MCF 10A (cell line): ENCODE data around the gene VAV2. TPM values are rescaled to one million over a fixed set of nuclear protein-coding genes. Genes with fewer than 3 reads are reported as not detected.

Experiments used
- BruUV-seq: library from RNA; stranded (reverse); fragments of 400-500 nt; replicated peaks from 2 replicates; lab custom pipeline; 2021; lab: Mats Ljungman, UMichigan
- CTCF ChIA-PET: fragments of 300-600 bp; sonication (Branson Sonifier 250); formaldehyde crosslinking; extraction: SDS; loops from one replicate; lab custom pipeline; 2021; ENCODE audit warnings: antibody characterized with exemption, inconsistent platforms; lab: Yijun Ruan, JAX
- POLR2A ChIA-PET: fragments of 300-600, 350-650 bp; sonication (Branson Sonifier 250); formaldehyde crosslinking; extraction: SDS; loops from one replicate; lab custom pipeline; 2020; ENCODE audit warnings: antibody characterized with exemption, inconsistent platforms; lab: Yijun Ruan, JAX
- DNase-seq: peaks from one replicate; pipeline ENCODE4 v3.0.0-alpha.2; 2018; ENCODE audit not compliant: unreplicated experiment
- H3K27ac Mint-ChIP-seq: one replicate; pipeline ENCODE4 v1.8.0; 2022; ENCODE audit warnings: mild to moderate bottlenecking, low read depth, mixed read lengths; ENCODE audit not compliant: unreplicated experiment
- H3K27me3 Mint-ChIP-seq: one replicate; pipeline ENCODE4 v1.8.0; 2022; ENCODE audit warnings: mixed read lengths; ENCODE audit not compliant: insufficient read depth, unreplicated experiment
- H3K36me3 Mint-ChIP-seq: one replicate; pipeline ENCODE4 v1.8.0; 2022; ENCODE audit warnings: mild to moderate bottlenecking, moderate library complexity, mixed read lengths; ENCODE audit not compliant: insufficient read depth, unreplicated experiment
- H3K4me1 Mint-ChIP-seq: one replicate; pipeline ENCODE4 v1.8.0; 2022; ENCODE audit warnings: mixed read lengths; ENCODE audit not compliant: insufficient read depth, unreplicated experiment
- H3K4me3 Mint-ChIP-seq: one replicate; pipeline ENCODE4 v1.8.0; 2022; ENCODE audit warnings: mild to moderate bottlenecking, moderate library complexity, mixed read lengths; ENCODE audit not compliant: unreplicated experiment
- H3K9me3 Mint-ChIP-seq: one replicate; pipeline ENCODE4 v1.8.0; 2022; ENCODE audit warnings: mixed read lengths; ENCODE audit not compliant: unreplicated experiment
- intact Hi-C: fragments of 100-400 bp; cut with micrococcal nuclease; formaldehyde crosslinking; loops from 2 replicates; pipeline ENCODE4 v1.14.1; 2022
- total RNA-seq: library from RNA; stranded (reverse); gene quantifications from 2 replicates; pipeline ENCODE4 v1.2.3, GENCODE V29; 2022
- TF ChIP-seq, protein P1 (sequence below): fragments of 200-600 bp; IDR thresholded peaks from one replicate; pipeline ENCODE4 v1.8.0; 2022; ENCODE audit warnings: antibody characterized with exemption, mild to moderate bottlenecking; ENCODE audit not compliant: unreplicated experiment

The VAV2 gene
- total RNA-seq, 1 experiment from 2014 or later = 31.0 TPM

DNA sequence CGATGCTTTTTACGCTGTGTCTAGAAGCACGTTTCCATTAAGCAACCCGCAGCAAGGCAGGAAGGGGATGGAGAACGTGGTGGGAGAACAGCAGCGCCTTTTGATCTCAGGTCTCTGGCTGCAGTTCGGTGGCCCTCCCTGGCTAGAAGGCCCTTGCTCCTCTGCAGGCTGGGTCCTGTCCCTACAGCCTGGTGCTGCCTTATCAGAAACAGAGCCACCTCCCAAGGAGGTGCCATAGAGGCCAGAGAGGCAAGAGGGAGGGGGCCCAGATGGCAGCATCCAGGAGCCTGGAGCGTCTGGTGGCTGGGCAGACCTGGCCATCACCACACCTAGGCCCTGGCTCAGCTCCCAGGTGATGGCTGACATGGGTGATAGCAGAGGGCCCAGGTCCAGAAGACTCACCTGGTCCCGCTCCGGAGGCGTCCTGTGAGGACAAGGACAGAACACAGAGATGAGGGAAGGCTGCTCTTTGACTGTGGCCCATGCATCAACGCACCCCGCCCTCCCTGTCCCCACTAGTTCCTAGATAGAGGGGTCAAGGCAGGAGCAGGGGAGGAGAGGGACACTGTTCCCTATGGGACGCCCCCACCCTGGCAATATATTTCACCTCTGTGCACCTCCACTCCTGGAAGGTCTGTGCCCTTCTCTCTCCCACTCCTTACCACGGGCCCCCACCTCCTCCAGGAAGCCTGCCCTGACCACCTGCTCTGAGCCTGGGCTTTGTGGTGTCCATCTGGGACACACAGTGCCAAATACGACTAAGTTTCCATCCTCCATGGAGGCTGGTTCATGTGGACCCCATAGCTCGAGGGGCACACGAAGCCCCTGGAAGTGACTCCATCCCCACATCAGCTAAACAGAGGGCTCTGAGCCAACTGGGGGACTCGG is 212.4 kb downstream of the VAV2 start:
- Mint-ChIP-seq H3K9me3 (no peaks in the 10 kb centered on the region), H3K4me1 (no peaks in the 10 kb centered on the region), H3K4me3 (no peak overlapping the region), H3K27me3 (no peaks in the 10 kb centered on the region), H3K36me3 (peaks cover 23% of the 10 kb centered on the region), H3K27ac (no peak overlapping the region)
- intact Hi-C loops = loop anchor here (5.0 kb wide), 1 partner anchor 318 kb away; no protein-coding TSS in a partner anchor
- ChIA-PET CTCF (interaction anchor here (0.6 to 7.0 kb wide), 6 partner anchors 11 to 265 kb away, joined by 3 to 136 read pairs (median 4); no protein-coding TSS in a partner anchor), POLR2A (interaction anchor here (0.6 to 1.1 kb wide), 2 partner anchors 169 to 303 kb away, joined by 3 to 5 read pairs; no protein-coding TSS in a partner anchor)
- BruUV-seq = no TSS peak
- TF ChIP-seq, protein P1, sequence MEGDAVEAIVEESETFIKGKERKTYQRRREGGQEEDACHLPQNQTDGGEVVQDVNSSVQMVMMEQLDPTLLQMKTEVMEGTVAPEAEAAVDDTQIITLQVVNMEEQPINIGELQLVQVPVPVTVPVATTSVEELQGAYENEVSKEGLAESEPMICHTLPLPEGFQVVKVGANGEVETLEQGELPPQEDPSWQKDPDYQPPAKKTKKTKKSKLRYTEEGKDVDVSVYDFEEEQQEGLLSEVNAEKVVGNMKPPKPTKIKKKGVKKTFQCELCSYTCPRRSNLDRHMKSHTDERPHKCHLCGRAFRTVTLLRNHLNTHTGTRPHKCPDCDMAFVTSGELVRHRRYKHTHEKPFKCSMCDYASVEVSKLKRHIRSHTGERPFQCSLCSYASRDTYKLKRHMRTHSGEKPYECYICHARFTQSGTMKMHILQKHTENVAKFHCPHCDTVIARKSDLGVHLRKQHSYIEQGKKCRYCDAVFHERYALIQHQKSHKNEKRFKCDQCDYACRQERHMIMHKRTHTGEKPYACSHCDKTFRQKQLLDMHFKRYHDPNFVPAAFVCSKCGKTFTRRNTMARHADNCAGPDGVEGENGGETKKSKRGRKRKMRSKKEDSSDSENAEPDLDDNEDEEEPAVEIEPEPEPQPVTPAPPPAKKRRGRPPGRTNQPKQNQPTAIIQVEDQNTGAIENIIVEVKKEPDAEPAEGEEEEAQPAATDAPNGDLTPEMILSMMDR = no peak
- DNase-seq = no peak

DNA sequence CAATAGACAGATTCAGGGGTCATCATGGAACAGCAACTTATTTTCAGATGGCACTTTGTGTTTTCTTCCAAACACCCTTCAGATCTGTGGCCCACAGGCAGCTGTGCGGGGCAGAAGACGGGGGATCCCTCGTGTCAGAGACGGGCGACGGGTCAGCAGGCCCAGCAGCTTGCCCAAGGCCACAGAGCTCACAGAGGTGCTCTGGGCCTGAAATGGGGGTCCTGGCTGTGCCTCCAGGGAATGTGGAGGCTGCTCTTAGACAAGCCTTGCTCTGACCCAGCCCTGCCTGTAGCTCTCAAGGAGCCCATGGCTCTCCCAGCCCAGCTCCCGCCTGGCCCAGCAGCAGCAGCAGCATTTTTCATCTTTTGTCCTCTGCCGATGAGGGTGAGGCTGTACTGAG is 213.0 kb downstream of the VAV2 start:
- TF ChIP-seq, protein P1 = no peak
- peaks cover 18% of the 10 kb centered on the region for H3K36me3 Mint-ChIP-seq
- H3K4me3 Mint-ChIP-seq = no peak overlapping the region
- no peaks in the 10 kb centered on the region for H3K27me3 Mint-ChIP-seq
- no peaks in the 10 kb centered on the region for H3K4me1 Mint-ChIP-seq
- no TSS peak for BruUV-seq
- CTCF ChIA-PET = interaction anchor here (1.0 to 7.0 kb wide), 3 partner anchors 14 to 215 kb away, joined by 3 to 136 read pairs (median 3); no protein-coding TSS in a partner anchor
- intact Hi-C loops = no loop called here
- DNase-seq = no peak
- H3K27ac Mint-ChIP-seq = no peak overlapping the region
- no peaks in the 10 kb centered on the region for H3K9me3 Mint-ChIP-seq
- POLR2A ChIA-PET = interaction anchor here (0.6 kb wide), 1 partner anchor 168 kb away, joined by 5 read pairs; no protein-coding TSS in a partner anchor

DNA sequence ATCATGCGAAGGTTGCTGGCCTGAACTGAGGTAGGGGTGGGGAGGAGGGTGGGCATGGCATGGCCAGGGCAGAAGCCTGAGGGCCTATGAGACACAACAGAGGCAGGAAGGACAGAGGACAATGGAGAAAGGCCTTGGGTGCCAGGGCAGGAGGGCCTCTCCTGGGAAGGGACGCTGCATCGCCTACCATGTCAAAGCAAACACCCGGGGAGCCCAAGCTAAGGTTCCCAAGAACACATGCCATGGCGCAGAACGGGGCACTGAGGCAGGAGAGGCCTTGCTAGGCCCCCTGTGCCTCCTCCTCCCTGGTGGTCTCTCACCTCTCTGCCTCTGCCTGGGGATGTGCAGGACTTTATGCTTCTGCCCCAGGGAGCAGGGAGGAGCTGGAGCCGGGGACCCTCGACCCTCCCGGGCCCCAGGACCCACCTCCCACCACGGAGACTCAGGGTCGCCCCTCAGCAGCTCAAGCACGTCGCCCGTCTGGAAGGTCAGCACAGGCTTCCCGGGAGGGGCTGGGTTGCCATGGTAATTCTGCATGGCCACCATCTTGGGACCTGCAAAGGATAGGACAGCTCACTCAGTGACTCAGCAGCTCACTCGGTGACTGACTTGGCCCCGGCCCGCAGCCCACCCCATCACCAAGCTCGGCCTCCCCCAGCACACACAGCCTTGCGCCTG is 213.6 kb downstream of the VAV2 start:
- Mint-ChIP-seq H3K4me3 (no peak overlapping the region), H3K27me3 (no peaks in the 10 kb centered on the region), H3K36me3 (peaks cover 18% of the 10 kb centered on the region), H3K27ac (no peak overlapping the region), H3K9me3 (no peaks in the 10 kb centered on the region), H3K4me1 (no peaks in the 10 kb centered on the region)
- intact Hi-C loops = no loop called here
- ChIA-PET CTCF (interaction anchor here (1.0 to 7.0 kb wide), 3 partner anchors 11 to 216 kb away, joined by 3 to 136 read pairs (median 3); no protein-coding TSS in a partner anchor), POLR2A (no interaction called here)
- DNase-seq = no peak
- BruUV-seq = no TSS peak
- TF ChIP-seq, protein P1 = no peak

DNA sequence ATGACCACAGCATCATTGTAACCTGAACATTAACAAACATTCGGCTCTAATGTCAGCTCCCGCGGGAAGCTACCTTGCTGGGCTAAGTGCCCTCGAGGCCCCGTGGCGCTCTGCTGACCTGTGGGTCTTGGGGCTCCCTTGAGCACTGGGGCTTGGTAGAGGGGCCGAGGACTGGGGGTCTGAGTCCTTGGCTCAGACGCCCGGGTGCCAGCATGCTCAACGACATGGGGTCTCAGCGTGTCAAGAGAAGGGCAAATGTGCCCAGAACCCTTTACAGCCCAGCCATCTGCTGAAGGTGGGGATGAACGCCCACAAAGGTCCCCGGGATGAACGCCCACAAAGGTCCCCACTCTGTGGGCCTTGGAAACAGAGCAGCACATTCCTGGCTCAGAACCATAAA is 214.3 kb downstream of the VAV2 start:
- no peaks in the 10 kb centered on the region for H3K27me3 Mint-ChIP-seq
- CTCF ChIA-PET = interaction anchor here (0.7 to 7.0 kb wide), 5 partner anchors 10 to 418 kb away, joined by 3 to 136 read pairs (median 3); no protein-coding TSS in a partner anchor
- no peak overlapping the region for H3K27ac Mint-ChIP-seq
- no peaks in the 10 kb centered on the region for H3K9me3 Mint-ChIP-seq
- H3K4me3 Mint-ChIP-seq = no peak overlapping the region
- BruUV-seq = no TSS peak
- no peak for DNase-seq
- POLR2A ChIA-PET = no interaction called here
- TF ChIP-seq, protein P1 = no peak
- intact Hi-C loops = no loop called here
- peaks cover 20% of the 10 kb centered on the region for H3K36me3 Mint-ChIP-seq
- H3K4me1 Mint-ChIP-seq = no peaks in the 10 kb centered on the region
